ENCODE results near the gene ZNF367. TPM values are rescaled to one million over a fixed set of nuclear protein-coding genes. Genes with fewer than 3 reads are reported as not detected.

ZNF367 gene
- total and polyA plus RNA-seq, 9 of the 15 experiments (the other 6 are each of a cell fraction or from before 2014, with no cell fraction given) = 2.7 to 14.4 (median 10.0) TPM

DNA sequence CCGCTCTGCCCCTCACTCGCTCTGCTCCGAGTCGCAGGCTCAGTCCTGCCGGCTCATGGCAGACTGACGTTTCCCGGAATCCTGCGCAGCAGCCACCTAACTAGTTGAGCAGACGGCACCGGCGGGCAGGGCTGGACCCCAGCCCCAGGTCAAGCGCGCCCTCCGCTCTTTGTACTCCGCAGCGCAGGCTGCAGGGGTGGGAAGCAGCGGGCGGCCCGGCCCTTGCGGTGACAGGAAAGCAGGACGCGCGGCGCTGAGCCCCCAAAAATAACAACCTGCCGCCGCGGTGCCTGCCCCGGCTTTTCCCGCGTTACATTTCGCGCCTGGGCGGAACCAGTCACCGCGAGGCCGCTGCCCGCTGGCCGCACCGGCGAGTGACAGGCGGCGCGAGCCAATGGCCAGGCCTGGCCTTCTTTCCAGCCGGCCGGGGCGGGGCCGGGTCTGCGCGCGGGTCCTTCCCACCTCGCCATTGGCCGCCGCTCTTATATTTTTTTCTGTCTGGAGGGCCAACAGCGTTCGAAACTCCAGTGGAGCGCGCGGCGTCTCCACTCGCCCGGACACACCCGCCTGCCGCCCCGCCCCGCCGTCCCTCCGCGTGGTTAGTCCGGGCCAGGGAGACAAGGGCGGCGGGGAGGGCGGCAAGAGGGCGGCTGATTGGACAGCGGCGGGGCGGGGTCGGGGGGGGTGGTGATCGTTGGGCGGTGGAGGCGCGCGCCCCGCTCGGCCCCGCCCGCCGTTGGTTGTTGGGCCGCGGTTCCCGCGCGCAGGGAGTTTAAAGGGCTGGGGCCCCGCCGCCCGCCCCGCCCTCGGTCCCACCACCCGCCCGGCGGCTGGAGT is at the start of gene ZNF367 (continued):
- TF ChIP-seq ASH1L (IDR thresholded peaks at IDR 0.05; ENCODE audit: borderline replicate concordance, low read depth, partially characterized antibody) (peak; percentile 30), ZNF347 (CRISPR knock-in tag; IDR thresholded peaks at IDR 0.05; ENCODE audit: low read depth) (no peak), CXXC5 (CRISPR knock-in tag; IDR thresholded peaks at IDR 0.05) (peak; percentile 87), MBD2 (IDR thresholded peaks at IDR 0.05; ENCODE audit: borderline replicate concordance, low read depth) (peak; percentile 75; the same call in 1 of the 2 replicates), HDAC8 (tag; IDR thresholded peaks at IDR 0.05) (no peak), ZNF431 (CRISPR knock-in tag; IDR thresholded peaks at IDR 0.05) (0 out of 2 replicates have a peak, but pooled peaks have one; percentile 61), E2F3 (CRISPR knock-in tag; IDR thresholded peaks at IDR 0.05) (peak; percentile 99), ZNF224 (CRISPR knock-in tag; IDR thresholded peaks at IDR 0.05) (0 out of 2 replicates have a peak, but pooled peaks have one; percentile 43), GTF2F1 (IDR thresholded peaks at IDR 0.05; ENCODE audit: low read depth, low read length) (no peak), RBFOX2 (IDR thresholded peaks at IDR 0.05; ENCODE audit: low read depth, low read length) (peak; percentile 93), BRD4 (IDR thresholded peaks at IDR 0.05) (peak; percentile 64), HLTF (IDR thresholded peaks at IDR 0.05) (no peak), NCOR1 (IDR thresholded peaks at IDR 0.05) (0 out of 2 replicates have a peak, but pooled peaks have one; percentile 4), MYBL2 (IDR thresholded peaks at IDR 0.05; ENCODE audit: low read depth) (peak; percentile 33), MYBL2 (CRISPR knock-in tag; IDR thresholded peaks at IDR 0.05; ENCODE audit: borderline replicate concordance) (no peak), ZNF717 (CRISPR knock-in tag; IDR thresholded peaks at IDR 0.05) (no peak), ZNF212 (CRISPR knock-in tag; IDR thresholded peaks at IDR 0.05) (0 out of 2 replicates have a peak, but pooled peaks have one; percentile 38), HMG20A (CRISPR knock-in tag; conservative IDR thresholded peaks at IDR 0.05) (no peak), TBP (optimal IDR thresholded peaks at IDR 0.05; ENCODE audit: low read depth, low read length) (peak; percentile 68), ETV5 (CRISPR knock-in tag; IDR thresholded peaks at IDR 0.05; ENCODE audit: low read depth) (peak; percentile 40; the same call in 1 of the 2 replicates), RFX7 (CRISPR knock-in tag; IDR thresholded peaks at IDR 0.05) (no peak), NFIC (IDR thresholded peaks at IDR 0.05) (no peak; the same call in 1 of the 2 replicates), FOXK2 (conservative IDR thresholded peaks at IDR 0.05 in 1 of 2, IDR thresholded peaks at IDR 0.05 in 1 of 2; ENCODE audit: low read depth in 2 of 2) (peak in 1 of 2 experiments; percentile 8; a peak in 1 of 4 replicates)
- TF ChIP-seq, protein P1, sequence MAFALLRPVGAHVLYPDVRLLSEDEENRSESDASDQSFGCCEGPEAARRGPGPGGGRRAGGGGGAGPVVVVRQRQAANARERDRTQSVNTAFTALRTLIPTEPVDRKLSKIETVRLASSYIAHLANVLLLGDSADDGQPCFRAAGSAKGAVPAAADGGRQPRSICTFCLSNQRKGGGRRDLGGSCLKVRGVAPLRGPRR (CRISPR knock-in tag; IDR thresholded peaks at IDR 0.05) = no peak
- TF ChIP-seq, protein P2, sequence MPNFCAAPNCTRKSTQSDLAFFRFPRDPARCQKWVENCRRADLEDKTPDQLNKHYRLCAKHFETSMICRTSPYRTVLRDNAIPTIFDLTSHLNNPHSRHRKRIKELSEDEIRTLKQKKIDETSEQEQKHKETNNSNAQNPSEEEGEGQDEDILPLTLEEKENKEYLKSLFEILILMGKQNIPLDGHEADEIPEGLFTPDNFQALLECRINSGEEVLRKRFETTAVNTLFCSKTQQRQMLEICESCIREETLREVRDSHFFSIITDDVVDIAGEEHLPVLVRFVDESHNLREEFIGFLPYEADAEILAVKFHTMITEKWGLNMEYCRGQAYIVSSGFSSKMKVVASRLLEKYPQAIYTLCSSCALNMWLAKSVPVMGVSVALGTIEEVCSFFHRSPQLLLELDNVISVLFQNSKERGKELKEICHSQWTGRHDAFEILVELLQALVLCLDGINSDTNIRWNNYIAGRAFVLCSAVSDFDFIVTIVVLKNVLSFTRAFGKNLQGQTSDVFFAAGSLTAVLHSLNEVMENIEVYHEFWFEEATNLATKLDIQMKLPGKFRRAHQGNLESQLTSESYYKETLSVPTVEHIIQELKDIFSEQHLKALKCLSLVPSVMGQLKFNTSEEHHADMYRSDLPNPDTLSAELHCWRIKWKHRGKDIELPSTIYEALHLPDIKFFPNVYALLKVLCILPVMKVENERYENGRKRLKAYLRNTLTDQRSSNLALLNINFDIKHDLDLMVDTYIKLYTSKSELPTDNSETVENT (CRISPR knock-in tag; IDR thresholded peaks at IDR 0.05) = peak; percentile 86
- TF ChIP-seq, protein P3, sequence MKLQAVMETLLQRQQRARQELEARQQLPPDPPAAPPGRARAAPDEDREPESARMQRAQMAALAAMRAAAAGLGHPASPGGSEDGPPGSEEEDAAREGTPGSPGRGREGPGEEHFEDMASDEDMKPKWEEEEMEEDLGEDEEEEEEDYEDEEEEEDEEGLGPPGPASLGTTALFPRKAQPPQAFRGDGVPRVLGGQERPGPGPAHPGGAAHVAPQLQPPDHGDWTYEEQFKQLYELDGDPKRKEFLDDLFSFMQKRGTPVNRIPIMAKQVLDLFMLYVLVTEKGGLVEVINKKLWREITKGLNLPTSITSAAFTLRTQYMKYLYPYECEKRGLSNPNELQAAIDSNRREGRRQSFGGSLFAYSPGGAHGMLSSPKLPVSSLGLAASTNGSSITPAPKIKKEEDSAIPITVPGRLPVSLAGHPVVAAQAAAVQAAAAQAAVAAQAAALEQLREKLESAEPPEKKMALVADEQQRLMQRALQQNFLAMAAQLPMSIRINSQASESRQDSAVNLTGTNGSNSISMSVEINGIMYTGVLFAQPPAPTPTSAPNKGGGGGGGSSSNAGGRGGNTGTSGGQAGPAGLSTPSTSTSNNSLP (IDR thresholded peaks at IDR 0.05; ENCODE audit: borderline replicate concordance, low read depth, low read length) = no peak

Data from K562 (cell line).